Hematopoietic multipotent progenitor cell treated with erythropoietin and hydrocortisone succinate and interleukin-3 and kit ligand, for 6 days (in vitro differentiated cells): Measurements from ENCODE around the gene MAP2K3.

ENCODE experiments used
- DNase-seq: peaks from one replicate; pipeline ENCODE4 v3.0.0-alpha.2; 2015

MAP2K3 gene

DNA sequence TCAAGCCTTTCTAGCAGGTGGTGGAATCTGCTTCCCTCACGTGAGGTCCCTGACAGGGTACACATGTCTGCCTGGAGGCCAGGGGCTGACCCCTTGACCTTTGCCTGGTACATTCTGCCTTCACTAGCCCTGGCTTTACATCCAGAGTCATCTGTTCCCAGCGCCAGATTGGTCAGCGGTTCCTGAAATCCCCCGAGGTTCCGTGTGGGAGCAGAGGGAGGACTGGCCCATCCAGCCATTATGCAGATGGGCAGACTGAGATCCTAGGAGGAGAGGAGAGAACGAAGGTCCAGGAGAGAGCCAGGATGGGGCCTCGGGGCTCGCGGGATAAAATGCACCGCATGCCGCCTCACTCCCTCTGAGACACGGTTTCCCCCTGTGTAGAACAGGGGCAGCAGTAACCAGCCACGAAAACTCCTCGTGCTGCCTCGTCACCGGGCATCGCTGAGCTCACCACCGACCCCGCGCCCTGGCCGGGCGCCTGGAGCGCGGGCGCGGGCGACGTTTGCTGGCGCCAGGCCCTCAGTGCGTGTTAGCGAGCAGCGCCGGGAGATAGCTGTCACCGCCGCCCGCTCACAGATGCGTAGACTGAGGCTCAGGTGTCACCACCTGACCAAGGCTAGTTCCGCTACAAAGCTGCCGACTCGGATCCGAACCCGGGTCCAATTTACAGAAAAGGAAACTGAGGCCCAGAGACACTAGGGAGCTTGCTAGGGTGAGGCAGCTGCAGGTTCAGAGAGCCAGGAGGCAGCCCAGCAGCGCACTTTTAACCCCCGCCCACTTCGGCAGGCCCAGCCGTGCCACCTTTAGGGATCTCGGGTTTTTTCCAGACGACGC is 811 bp upstream of the MAP2K3 start:
- peak; percentile 58 for DNase-seq

DNA sequence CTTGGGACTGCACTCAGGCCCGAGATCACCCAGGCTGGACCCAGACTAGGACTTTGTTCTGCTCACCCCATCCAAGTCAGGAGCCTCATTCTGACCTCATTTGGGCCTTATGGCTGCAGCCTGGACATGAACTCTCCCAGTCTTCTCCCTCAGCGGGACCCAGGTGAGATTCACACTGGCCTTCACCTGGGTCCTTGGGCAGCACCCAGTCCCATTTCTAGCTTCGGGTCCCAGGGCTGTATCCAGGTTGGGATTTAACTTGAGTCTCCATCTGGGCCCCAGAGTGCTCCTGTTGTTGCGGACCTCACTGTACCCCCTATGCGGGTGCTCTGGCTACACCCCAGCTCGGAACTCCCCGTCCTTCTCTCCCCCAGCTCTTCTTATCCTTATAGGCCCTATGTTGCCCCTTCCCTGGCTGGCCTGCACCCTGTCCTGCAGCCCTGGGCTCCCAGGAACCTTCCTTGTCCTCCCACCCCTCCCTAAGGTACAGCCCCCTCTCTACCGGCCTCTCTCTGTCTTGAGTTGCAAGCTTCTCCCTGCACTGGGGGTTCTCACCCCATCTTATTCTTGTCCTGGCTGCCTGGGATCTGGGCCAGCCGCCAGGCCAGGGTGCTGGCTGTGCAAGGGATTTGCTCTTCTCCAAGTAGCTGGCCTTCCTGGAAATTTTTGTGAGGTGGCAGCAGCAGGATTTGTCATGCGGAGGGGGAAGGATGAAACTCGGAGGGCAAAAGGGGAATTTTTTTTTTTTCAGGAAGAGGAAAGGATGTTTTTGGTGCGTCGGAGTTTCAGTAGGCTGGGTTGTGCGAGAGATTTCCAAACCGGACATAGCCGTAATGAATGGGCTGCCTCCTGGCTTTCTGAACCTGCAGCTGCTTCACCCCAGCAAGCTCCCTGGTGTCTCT is 904 bp downstream of the MAP2K3 start:
- DNase-seq = no peak

DNA sequence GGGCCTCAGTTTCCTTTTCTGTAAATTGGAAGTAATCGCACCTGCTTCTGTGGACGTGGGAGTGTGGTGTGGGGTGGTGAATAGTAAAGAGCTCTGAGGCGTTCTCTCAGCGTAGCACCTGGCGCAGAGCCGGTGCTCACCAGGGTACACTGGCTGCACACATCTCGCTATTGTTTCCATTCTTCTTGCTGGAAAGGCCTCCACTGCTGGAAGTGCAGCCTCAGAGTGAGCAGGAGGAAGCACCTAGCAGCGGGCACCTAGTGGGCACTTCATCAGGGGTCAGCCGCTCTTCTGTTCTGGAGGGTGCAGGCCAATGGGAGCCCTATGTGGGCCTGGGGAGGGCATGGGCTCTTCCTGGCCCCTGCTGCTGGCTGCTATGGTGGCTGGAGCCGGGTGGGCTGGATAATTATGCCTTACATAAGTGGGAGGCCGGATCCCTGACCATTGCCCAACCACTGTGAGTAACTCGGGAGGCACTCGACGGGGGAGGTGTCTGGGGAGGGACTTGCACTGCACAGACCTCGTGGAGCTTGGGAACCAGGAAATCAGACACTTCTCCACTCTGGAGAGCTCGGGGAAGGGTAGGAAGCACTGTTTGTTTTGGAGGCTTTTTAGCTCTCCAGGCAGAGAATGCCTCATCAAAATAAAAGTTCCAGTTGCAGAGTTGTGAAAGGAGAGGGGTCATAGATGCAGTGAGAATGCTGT is 1.7 kb downstream of the MAP2K3 start:
- peak; percentile 81 for DNase-seq

DNA sequence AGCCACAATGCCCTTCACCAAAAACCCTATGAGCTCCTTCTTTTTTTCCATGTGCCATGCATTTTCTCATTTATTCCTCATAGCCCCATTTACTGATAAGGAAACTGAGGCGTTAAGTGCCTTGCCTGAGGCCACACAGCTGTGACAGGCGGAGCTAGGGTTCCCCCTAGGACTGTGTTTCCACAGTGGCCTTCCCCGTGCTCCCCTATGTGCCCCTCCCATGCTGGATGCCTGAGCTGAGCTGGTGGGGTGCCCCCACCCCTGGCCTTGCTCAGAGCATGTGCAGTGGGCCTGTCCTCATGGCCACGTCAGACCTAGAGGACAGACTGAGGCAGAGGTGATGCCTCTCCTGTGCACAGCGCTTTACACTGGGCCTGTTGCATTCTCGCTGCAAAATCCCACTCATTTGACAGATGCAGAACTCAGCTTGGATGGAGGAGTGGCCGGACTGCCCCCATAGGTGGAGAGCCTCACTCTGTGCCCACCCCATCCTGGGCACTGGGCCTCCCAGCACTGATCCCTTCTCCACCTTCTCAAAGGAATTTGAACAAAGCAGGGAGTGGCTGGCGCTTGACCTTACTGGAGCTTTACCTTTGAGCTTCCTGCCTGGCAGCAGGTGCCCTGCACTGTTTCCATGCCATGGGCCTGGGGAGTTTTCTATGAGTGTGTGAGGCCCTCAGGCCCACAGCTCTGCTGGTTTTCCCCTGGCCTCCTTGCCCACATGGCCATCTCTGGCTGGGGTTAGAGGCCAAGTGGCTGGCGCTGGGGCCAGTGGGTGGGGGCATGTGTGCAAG is 2.6 kb downstream of the MAP2K3 start:
- no peak for DNase-seq

DNA sequence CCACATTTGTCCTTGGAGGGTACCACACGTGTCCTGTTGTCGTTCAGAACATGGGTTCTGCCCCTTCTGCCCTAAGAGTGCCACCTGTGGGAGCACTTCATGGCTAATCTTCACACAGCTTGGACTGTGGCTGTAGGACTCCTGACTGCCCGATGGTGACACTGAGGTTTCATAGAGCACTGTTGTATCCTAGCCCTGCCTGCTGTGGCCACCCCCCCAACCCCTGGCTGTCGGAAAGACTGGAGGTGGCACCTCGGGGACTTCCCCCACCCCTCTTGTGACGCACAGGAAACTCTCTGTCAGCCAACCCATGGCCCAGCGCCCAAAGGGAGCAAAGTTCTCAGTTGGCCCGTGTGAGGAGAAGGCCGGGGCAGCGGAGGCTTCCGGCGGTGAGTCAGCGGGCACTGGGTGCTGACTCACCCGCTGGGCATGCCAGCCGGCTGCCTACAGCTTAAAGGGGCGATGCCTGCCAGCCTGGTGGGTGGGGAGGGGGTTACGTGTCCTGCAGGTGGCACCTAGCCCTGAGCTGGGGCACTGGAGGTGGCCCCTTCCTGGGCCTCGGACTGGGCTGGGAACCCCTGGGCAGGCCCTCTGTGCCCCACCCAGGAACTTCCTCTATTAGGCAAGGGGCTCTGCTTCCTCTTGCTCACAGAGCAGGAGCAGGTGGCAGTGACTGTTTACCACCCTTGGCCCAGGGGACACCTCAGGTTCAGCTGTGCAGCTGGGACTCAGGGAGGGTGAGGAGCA is 3.4 kb downstream of the MAP2K3 start:
- DNase-seq = peak; percentile 98

DNA sequence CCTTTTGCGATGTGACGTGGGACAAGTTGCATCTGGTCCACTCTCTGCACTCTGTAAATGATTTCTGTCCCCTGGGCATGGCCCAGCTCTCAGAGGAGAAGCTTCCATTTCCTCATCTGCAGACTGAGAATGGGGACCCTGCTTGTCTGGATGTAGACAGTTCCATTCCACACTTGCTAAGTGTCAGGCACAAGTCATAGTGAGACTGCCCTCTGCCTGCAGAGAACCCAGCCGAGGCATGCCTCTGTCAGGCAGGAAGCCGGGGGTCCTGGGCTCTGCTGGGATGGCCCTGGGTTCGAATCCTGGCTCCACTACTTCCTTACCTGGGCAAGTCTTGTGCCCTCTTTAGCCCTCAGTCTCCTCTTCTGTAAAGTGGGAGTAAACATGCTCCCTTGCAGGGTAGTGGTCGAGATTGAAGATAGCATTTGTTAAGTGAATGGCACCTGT is 4.1 kb downstream of the MAP2K3 start:
- peak; percentile 53 for DNase-seq

DNA sequence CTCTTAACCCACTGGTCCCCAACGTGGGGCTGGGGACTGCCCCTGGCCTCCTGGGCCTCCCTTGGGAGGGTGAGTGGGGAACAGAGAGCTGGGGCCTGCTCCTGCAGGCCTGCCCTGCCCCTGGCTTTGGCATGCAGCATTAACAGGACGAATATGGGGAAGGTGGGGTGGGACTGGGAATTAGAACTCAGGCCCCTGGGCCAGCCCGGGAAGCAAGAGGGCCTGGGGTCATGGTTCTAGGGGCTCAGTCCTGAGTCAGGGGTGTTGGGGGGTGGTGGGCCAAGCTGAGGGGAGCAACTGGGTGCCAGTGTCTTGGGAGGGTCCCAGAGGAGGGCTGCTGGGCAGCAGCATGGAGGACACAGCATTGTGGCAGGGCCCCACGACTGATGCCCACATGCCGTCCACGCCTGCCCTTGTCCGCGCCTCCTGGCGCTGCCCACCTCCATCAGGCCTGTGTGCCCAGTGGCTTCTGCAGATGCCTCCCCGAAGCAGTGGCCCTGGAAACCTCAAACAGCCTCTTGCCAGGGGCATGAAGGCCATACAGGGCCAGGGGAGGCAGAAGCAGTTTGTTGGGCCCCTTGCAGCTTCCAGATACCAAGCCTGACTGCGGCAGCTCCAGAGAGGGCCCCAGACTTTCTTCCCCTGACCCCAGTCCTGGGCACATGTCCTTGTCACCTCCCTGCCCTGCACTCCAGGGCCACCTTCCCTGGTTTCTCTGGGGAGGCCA is 4.8 kb downstream of the MAP2K3 start:
- DNase-seq = no peak

DNA sequence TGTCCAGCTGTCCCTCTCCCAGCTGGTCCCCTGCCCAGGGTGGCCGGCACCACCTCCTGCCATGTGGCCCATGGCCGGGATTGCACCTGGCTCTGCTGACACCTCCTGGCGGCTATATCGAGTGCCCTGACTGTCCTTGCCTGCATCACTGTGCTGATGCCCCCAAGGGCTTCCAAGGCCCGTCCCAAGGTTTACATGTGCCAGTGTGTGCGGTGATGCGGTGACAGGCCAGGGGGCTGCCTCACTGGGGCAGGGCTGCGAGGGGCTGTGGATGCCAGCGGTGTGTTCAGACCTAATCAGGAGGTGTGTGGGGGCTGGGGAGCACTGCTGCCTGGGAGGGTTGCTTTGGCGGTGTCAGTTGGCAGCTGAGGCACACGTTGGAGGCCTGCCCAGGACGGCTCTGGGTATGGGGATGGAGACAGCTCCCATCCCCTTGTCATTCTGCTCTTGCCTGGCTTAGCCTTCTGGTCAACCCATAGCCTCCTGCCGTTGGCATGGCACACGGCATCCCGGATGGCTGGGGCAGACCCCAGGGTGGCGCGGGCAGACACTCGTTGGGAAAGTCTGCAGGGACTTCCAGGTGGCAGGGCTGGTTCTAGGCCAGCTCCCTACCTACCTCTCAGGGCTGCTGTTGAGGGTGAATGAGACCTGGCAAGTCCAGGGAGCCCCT is 5.5 kb downstream of the MAP2K3 start:
- DNase-seq = peak; percentile 62

DNA sequence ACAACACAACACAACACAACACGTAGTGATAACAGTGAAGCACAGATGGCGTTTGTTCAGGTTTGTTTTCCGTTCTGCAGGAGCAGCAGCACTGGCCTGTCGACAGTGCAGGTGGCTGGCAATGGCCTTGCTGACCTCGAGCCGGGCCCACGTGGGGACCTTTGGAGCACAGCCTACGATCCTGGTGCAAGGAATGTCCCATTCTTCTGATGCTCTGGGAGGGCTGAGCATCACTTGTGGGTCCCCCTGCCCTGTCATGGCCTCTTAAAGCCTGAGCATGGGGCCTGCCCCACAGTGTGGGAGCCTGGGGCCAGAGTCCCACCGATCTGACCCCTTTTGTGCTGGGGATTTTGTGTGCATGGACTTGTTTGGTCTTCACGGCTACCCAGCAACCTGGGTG is 6.8 kb downstream of the MAP2K3 start:
- no peak for DNase-seq

DNA sequence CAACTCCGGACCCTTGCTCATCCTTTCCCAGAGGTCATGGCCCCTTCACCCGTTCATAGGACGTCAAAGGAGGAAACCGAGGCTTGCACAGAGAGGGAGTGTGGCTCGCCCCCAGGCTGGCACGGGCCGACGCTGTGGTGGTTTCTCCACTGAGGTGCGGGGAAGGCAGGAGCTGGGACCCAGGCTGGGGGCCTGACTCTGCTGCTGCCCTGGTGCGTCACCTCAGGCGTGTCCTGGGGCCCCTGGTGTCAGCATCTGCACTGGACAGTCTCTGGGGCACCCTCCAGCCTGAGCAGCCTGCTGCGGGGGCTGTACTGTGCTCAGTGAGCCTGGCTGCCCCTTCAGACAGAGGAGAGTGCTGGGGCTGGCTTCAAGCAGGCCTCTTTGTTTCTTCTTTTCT is 7.4 kb downstream of the MAP2K3 start:
- DNase-seq = no peak

DNA sequence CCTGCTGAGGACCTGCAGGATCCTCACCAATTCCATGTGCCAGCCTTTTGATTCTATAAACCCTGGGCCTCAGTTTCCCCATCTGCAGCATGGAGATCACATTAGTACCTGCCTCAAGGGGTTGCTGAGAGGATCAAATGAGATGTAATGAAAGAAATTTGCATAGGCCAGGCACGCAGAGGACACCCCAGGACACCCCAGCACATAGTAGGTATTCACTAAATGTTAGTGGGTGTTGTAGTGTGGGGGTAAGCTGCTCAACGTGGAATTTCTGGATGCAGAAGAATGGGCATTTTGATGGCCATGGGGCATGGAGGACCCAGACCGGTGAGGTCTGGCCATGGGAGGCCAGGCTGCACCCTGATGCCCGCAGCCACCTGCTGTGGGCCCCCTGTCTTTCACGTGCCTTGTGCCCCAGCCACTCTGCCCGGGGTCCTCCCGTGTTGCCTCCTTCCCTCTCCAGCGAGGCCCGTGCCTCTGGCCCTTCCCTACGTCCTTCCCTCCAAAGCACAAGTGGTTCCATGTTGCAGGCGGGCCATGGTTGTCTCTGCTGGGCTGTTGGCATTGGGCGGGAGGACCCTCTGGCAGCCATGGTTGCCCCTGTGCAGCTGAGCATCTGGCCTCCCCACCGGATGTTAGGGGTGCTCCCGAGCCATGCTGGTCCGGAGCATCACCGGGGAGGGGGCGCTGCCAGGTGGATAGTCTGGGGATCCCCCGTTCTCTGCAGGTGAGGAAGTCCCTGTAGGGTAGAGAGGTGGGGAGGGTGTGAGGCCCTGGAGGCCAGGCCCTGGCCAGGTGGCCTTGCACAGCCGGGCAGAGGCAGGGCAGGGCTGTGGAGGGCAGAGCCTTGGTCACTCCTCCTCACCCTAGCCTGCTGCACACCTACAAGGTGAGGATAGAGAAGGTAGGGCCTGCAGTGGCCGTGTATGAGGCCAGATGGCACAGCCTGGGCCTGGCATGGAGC is 8.6 kb downstream of the MAP2K3 start:
- no peak for DNase-seq

DNA sequence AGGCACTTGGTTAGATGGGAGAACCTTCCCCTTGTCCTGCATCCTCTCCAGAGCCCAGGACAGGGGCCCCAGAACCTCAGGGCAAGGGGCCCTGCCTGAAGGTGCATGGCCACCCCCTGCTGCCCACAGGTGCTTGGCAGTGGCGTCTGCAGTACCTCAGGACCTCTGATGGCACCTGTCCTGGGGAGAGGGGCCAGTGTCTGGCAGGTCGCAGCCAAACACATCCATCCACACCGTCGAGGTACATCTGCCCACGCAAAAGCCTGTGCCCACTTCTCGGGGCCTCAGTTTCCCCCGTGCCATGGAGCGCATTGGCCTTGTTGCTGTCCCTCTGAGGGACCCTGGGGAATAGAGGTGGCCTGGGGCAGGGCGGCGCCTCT is 9.3 kb downstream of the MAP2K3 start:
- no peak for DNase-seq

DNA sequence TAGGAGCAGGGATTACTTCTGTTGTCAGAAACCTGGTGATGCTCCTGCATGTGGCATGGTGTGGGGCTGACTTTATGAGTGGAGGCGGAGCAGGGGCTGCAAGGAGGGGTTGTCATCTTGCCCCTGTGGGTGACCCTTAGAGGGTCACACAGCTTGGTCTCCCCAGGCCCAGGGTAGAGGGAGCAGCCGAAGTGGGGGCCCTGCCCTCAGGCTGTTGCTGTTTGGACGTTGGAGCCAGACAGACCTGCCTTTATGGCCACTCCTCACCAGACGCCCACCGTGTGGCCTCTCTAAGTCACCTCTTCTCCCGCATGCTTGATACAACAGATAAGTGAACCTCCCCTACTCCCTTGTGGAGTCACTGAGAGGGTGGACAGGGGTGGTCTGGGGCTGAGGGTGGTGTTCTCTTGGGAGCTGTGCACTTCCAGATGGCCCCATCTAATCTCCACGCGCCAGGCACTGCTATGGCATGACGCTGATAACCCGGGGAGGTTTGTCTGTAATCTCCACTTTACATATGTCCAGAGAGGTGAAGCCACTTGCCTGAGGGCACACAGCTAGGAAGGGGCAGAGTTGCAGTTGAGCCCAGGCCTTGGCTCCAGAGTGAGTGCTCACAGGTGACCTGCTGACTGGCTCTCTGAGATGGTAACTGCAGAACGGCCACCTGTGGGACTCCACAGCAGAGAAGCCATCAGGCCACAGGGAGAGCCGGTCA is 10.0 kb downstream of the MAP2K3 start:
- DNase-seq = peak; percentile 97

DNA sequence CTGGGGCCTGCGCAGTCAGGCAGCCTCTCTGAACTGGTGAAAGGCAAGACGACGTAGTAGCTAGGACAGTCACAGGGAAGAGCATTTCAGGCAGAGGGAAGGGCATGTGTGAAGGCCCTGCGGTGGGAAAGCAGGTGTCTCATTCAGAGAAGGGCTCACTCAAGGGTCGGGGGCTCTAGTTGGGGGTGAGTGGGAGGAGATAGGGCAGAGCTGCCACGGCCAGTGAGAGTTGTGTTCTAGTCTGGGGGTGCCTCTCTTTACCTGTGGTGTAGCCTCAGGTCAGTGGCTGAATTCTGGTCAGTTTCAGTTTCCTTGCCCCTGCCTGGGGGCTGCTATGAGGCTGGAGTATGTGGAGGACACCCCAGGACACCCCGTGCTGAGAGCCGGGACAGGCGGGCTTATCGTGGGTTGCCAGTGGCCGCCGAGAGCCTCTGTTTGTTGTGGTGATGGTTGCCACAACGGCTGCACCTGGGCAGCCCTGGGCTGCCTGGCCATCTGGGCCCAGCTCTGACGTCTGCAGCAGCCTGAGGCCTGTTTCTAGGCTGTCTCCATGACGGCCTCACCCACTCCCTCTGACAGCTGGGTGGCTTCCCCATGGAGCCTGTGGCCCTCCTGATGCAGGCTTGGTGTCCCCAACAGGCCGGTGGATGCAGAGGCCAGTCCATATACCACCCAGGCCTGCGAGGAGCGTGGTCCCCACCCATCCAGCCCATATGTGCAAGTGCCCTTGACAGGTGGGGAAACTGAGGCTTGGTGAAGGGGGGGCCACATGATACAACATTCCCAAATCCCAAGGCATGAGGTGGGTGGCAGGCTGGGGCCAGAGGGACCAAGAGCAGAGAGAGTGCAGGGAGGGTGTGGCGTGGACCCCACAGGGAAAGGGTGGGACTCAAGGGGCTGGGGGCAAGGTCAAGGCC is 10.8 kb downstream of the MAP2K3 start:
- peak; percentile 84 for DNase-seq

DNA sequence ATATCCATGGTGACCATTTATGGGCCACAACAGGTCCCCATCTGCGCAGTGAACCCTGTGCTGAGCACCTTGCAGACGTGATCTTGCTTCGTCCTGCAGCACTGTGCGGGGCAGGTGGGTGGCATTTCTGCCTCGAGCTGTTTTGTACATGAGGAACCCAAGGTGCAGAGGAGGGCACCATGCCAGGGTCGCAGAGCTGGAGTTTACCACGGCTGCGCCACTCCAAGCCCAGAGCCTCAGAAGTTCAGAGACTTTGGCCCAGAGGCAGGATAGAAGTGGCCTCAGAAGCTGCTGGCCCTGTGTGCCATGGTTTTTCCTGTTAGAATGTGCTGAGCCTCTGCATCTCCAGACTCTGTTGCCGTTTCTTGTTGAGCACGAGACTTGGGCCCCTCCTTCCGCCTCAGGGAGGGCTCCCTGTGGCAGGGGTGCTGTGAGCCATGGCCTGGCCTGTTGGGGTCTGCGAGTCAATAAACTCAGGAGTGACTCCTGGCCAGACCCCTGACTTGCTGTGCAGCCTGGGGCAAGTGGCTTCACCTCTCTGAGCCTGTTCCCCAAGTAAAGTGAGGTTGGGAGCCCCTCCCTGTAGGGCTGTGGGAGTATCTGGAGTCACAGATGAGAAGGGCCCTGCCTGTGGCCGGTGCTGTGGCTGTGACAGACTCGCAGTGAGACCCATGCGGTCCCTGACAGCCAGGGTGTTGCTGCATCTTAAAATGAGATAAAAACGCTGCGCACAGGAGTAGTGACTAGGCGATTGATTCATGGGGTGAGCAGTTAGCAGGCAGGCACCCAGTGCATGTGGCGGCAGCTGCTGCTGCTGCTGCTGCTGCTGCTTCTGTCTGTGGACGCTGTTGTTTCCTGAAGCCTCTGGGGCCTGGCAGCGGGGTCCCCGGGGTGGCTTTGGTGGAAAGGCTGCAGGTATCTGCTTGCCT is 11.8 kb downstream of the MAP2K3 start:
- DNase-seq = peak; percentile 97

DNA sequence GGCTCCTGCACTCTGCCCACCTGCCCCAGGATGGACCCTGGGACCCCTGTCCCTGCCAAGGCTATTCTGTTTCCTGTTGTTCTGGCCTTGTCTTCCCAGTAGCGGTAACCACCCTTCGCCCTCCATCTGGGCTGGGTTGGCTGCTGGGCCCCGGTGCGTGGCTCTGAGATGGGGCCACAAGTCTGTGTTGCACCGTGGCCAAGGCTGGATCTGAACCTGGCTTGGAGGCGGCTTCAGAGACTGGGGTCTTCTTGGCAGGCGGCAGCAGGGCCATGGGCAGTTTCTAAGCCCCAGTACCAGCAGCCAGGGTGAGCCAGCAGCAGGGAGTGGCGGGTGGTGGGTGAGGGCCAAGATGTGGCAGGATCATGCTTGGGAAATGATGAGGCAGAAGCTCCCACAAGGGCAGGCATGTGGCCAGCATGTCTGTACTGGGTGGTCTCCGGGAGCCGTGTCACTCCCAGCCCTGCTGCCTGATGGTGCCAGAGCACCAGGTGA is 12.6 kb downstream of the MAP2K3 start:
- DNase-seq = peak; percentile 53
